H1 (cell line): ENCODE results near the gene ANKRD65. TPM values are rescaled to one million over a fixed set of nuclear protein-coding genes. Genes with fewer than 3 reads are reported as not detected.

ENCODE experiments used
- CTCF ChIA-PET: fragments of 300-600 bp; sonication (Branson Sonifier 250); formaldehyde crosslinking; loops from one replicate; lab custom pipeline; 2021; ENCODE audit not compliant: partially characterized antibody; lab: Charles Lee
- POLR2A ChIA-PET: fragments of 300-600 bp; sonication (Branson Sonifier 250); formaldehyde crosslinking; loops from one replicate; lab custom pipeline; 2021; ENCODE audit warnings: inconsistent platforms; ENCODE audit not compliant: partially characterized antibody; lab: Charles Lee
- DNase-seq, 2 experiments: peaks; one replicate each; pipeline versions ENCODE4 v3.0.0 to v3.0.0-alpha.2; 2010 to 2022; ENCODE audit warnings: low spot score in 2 of 2, low read depth in 1 of 2, mixed read lengths in 1 of 2
- FAIRE-seq: peaks from 2 replicates; lab custom pipeline; 2011; peaks lifted over from hg19 to GRCh38; lab: Jason Lieb, UNC
- H2AFZ ChIP-seq: 2 replicates; pipeline ENCODE4 v1.8.1; 2012; ENCODE audit warnings: low read length, inconsistent platforms
- H2AK5ac ChIP-seq: 2 replicates; pipeline ENCODE4 v1.6.1; 2013; ENCODE audit warnings: low read depth, low read length
- H2BK120ac ChIP-seq: replicated peaks from 2 replicates; pipeline ENCODE3; 2013; ENCODE audit warnings: low read depth, low read length, inconsistent platforms
- H2BK12ac ChIP-seq: 2 replicates; pipeline ENCODE4 v1.6.1; 2013; ENCODE audit warnings: low read depth, low read length
- H2BK15ac ChIP-seq: 2 replicates; pipeline ENCODE4 v1.6.1; 2013; ENCODE audit warnings: low read length
- H2BK20ac ChIP-seq: 2 replicates; pipeline ENCODE4 v1.6.1; 2013; ENCODE audit warnings: low read length
- H2BK5ac ChIP-seq: 2 replicates; pipeline ENCODE4 v1.6.1; 2013; ENCODE audit warnings: low read depth, low read length
- H3K14ac ChIP-seq: 2 replicates; pipeline ENCODE4 v1.6.1; 2013; ENCODE audit warnings: inconsistent platforms; ENCODE audit not compliant: insufficient read length
- H3K18ac ChIP-seq: 2 replicates; pipeline ENCODE4 v1.6.1; 2013; ENCODE audit warnings: low read length; ENCODE audit errors: extremely low read depth
- H3K23ac ChIP-seq: 2 replicates; pipeline ENCODE4 v1.6.1; 2013; ENCODE audit warnings: inconsistent platforms; ENCODE audit not compliant: insufficient read length
- H3K23me2 ChIP-seq: 2 replicates; pipeline ENCODE4 v1.6.1; 2013; ENCODE audit warnings: low read depth, low read length
- H3K27ac ChIP-seq: 2 replicates; pipeline ENCODE4 v1.6.1; 2011; ENCODE audit warnings: low read depth, low read length, inconsistent platforms
- H3K27me3 ChIP-seq, 4 experiments: replicated peaks in 1 of 4; 1 replicate in 1 of 4; 2 replicates in 3 of 4; pipeline versions ENCODE4 v1.6.1 to v1.8.1; 2011 to 2013; ENCODE audit warnings: low read length in 3 of 4, mild to moderate bottlenecking in 3 of 4, inconsistent platforms in 2 of 4, mixed read lengths in 2 of 4, moderate library complexity in 1 of 4; ENCODE audit not compliant: control insufficient read depth in 3 of 4, insufficient read depth in 3 of 4; ENCODE audit errors: extremely low read depth in 1 of 4
- H3K36me3 ChIP-seq, 4 experiments: 2 replicates each; pipeline versions ENCODE4 v1.6.1 to v1.8.1; 2011 to 2013; ENCODE audit warnings: mild to moderate bottlenecking in 4 of 4, low read length in 3 of 4, moderate library complexity in 2 of 4, control low read depth in 1 of 4, inconsistent platforms in 1 of 4; ENCODE audit not compliant: insufficient read depth in 4 of 4, control insufficient read depth in 2 of 4
- H3K4ac ChIP-seq: replicated peaks from 2 replicates; pipeline ENCODE3; 2013; ENCODE audit warnings: low read length, low read depth, mixed read lengths, inconsistent platforms; ENCODE audit not compliant: insufficient read length
- H3K4me1 ChIP-seq, 4 experiments: replicated peaks in 1 of 4; 1 replicate in 1 of 4; 2 replicates in 3 of 4; pipeline versions ENCODE4 v1.6.1 to v1.8.1; 2011 to 2013; ENCODE audit warnings: low read length in 3 of 4, inconsistent platforms in 2 of 4, mixed read lengths in 1 of 4; ENCODE audit not compliant: insufficient read depth in 4 of 4, control insufficient read depth in 3 of 4
- H3K4me2 ChIP-seq, 2 experiments: 2 replicates each; pipeline versions ENCODE4 v1.6.1 to v1.8.1; 2011 to 2013; ENCODE audit warnings: low read depth in 2 of 2, low read length in 2 of 2, control low read depth in 1 of 2, inconsistent platforms in 1 of 2, mild to moderate bottlenecking in 1 of 2; ENCODE audit not compliant: insufficient read depth in 1 of 2
- H3K4me3 ChIP-seq, 4 experiments: fragments of 200-600, 300-600 bp in 1 of 4; sonication (generic), shearing (Covaris generic), sonication (Bioruptor Twin) in 1 of 4; 2 replicates each; pipeline versions ENCODE4 v1.5.1 to v1.8.1; 2011 to 2016; ENCODE audit warnings: low read length in 4 of 4, low read depth in 3 of 4, control low read depth in 2 of 4, inconsistent platforms in 2 of 4, mild to moderate bottlenecking in 2 of 4, mixed read lengths in 1 of 4, moderate library complexity in 1 of 4; ENCODE audit not compliant: insufficient read depth in 2 of 4; ENCODE audit errors: extremely low read depth in 1 of 4
- H3K56ac ChIP-seq: replicated peaks from 2 replicates; pipeline ENCODE3; 2013; ENCODE audit warnings: low read depth, mild to moderate bottlenecking, mixed read lengths, low read length, inconsistent platforms; ENCODE audit not compliant: insufficient read length
- H3K79me1 ChIP-seq: 2 replicates; pipeline ENCODE4 v1.6.1; 2013; ENCODE audit warnings: low read depth, low read length, control low read depth
- H3K79me2 ChIP-seq, 2 experiments: 2 replicates each; pipeline versions ENCODE4 v1.6.1 to v1.8.1; 2012 to 2013; ENCODE audit warnings: low read length in 2 of 2, mild to moderate bottlenecking in 2 of 2, inconsistent platforms in 1 of 2; ENCODE audit not compliant: insufficient read depth in 2 of 2, control insufficient read depth in 1 of 2
- H3K9ac ChIP-seq, 4 experiments: replicated peaks in 1 of 4; 1 replicate in 1 of 4; 2 replicates in 3 of 4; pipeline versions ENCODE4 v1.6.1 to v1.8.1; 2011 to 2013; ENCODE audit warnings: low read depth in 3 of 4, low read length in 3 of 4, control low read depth in 2 of 4, mild to moderate bottlenecking in 2 of 4, moderate library complexity in 2 of 4, inconsistent platforms in 1 of 4; ENCODE audit errors: extremely low read depth in 1 of 4
- H3K9me3 ChIP-seq, 2 experiments: 2 replicates each; pipeline versions ENCODE4 v1.6.1 to v1.8.1; 2012 to 2013; ENCODE audit warnings: mild to moderate bottlenecking in 2 of 2, moderate library complexity in 2 of 2, control low read depth in 1 of 2, inconsistent platforms in 1 of 2, low read depth in 1 of 2, low read length in 1 of 2, mixed read lengths in 1 of 2; ENCODE audit not compliant: insufficient read depth in 2 of 2
- H4K20me1 ChIP-seq, 2 experiments: replicated peaks in 1 of 2; 2 replicates each; pipeline versions ENCODE3 to v1.8.1; 2011 to 2013; ENCODE audit warnings: inconsistent platforms in 2 of 2, low read length in 2 of 2, mild to moderate bottlenecking in 1 of 2; ENCODE audit not compliant: insufficient read depth in 2 of 2, control insufficient read depth in 1 of 2
- H4K5ac ChIP-seq: 2 replicates; pipeline ENCODE4 v1.6.1; 2013; ENCODE audit warnings: low read length, low read depth, mixed read lengths, inconsistent platforms; ENCODE audit not compliant: insufficient read length
- H4K8ac ChIP-seq: 2 replicates; pipeline ENCODE4 v1.8.0; 2013; ENCODE audit warnings: mild to moderate bottlenecking, moderate library complexity, low read length, inconsistent platforms; ENCODE audit not compliant: insufficient read depth; ENCODE audit errors: extremely low read depth
- H4K91ac ChIP-seq: replicated peaks from 2 replicates; pipeline ENCODE3; 2013; ENCODE audit warnings: low read length, mixed read lengths, inconsistent platforms; ENCODE audit not compliant: insufficient read length
- BCL11A ChIP-seq, 2 experiments: IDR thresholded peaks; one replicate each; pipeline ENCODE4 v1.6.1; 2011; ENCODE audit warnings: low read depth in 2 of 2, low read length in 2 of 2, mild to moderate bottlenecking in 2 of 2
- CBX5 ChIP-seq: fragments of 300-800, 300-1000 bp; sonication (generic); IDR thresholded peaks from 2 replicates; pipeline ENCODE4 v1.7.1; 2016; ENCODE audit warnings: antibody characterized with exemption, low read length, low read depth
- EP300 ChIP-seq, 2 experiments: IDR thresholded peaks; 1 replicate in 1 of 2; 2 replicates in 1 of 2; pipeline ENCODE4 v1.6.1; 2011 to 2012; ENCODE audit warnings: low read depth in 2 of 2, low read length in 2 of 2, mild to moderate bottlenecking in 2 of 2, borderline replicate concordance in 1 of 2, inconsistent platforms in 1 of 2, moderate library complexity in 1 of 2
- POLR2A ChIP-seq, 2 experiments: IDR thresholded peaks; 1 replicate in 1 of 2; 2 replicates in 1 of 2; pipeline ENCODE4 v1.6.1; 2011; ENCODE audit warnings: low read depth in 2 of 2, low read length in 2 of 2, mild to moderate bottlenecking in 2 of 2; ENCODE audit errors: control extremely low read depth in 1 of 2
- POLR2AphosphoS5 ChIP-seq: IDR thresholded peaks from 2 replicates; pipeline ENCODE4 v1.6.1; 2011; ENCODE audit warnings: low read depth, low read length
- RBBP5 ChIP-seq: IDR thresholded peaks from 2 replicates; pipeline ENCODE4 v1.7.1; 2012; ENCODE audit warnings: low read depth, mild to moderate bottlenecking, inconsistent platforms, low read length, moderate library complexity, borderline replicate concordance
- ZNF274 ChIP-seq: IDR thresholded peaks from 2 replicates; pipeline ENCODE4 v1.7.0; 2012; ENCODE audit warnings: low read length, borderline replicate concordance; ENCODE audit errors: extremely low read depth
- WGBS, 2 experiments: shearing (Covaris generic) in 1 of 2; methylation state at CpG; one replicate each; pipeline versions ENCODE4 v1.1.6 to v1.1.7; 2013 to 2015; ENCODE audit warnings: low lambda C conversion rate in 2 of 2, mixed read lengths in 2 of 2, inconsistent platforms in 1 of 2, low coverage in 1 of 2, missing lambda C conversion rate in 1 of 2; ENCODE audit not compliant: insufficient replicate concordance in 2 of 2, insufficient coverage in 1 of 2, insufficient read length in 1 of 2; ENCODE audit errors: extremely low coverage in 1 of 2, missing lambda C conversion rate in 1 of 2; 5-methylcytosine and 5-hydroxymethylcytosine counted together
- polyA plus RNA-seq, 7 experiments: library from polyadenylated mRNA; depleted of rRNA in 3 of 7; stranded (reverse) in 5 of 7; unstranded in 2 of 7; fragments of >200 nt in 5 of 7; fragments of 200-250 nt in 2 of 7; gene quantifications; 1 replicate in 5 of 7; 2 replicates in 1 of 7; 4 replicates in 1 of 7; pipeline versions ENCODE4 v1.2.1 to v1.2.3, GENCODE V29; 2011 to 2013; ENCODE audit warnings: missing spikeins in 2 of 7, mixed read lengths in 2 of 7
- total RNA-seq: library from RNA; stranded (reverse); fragmentation: NEBNext Ultra II Directional; extraction: Animal tissue kit (Norgen Biotek cat#: 25700); gene quantifications from 2 replicates; pipeline ENCODE4 v1.2.1, GENCODE V29; 2021

ANKRD65 gene
- total and polyA plus RNA-seq, 2 of the 8 experiments (the other 6 are each of a cell fraction or from before 2014, with no cell fraction given) = 1.8 to 2.0 TPM

GRCh38 chr1:1460540-1461130 lies 39.6 kb upstream of the ANKRD65 start:
- no peak for DNase-seq
- 95% methylated on average over 14 of the region's 27 CpGs; no CpG with 5 or more reads in 1 of the 2 experiments for WGBS, 2 experiments
- H3K9ac ChIP-seq = no peak overlapping the region

More at GRCh38 chr1:1460540-1461130, 39.6 kb upstream of the ANKRD65 start:
- Histone ChIP-seq H3K23ac (no peak overlapping the region), H4K5ac (no peak overlapping the region), H3K23me2 (no peaks in the 10 kb centered on the region), H2BK5ac (no peak overlapping the region), H3K4ac (no peak overlapping the region), H2BK120ac (no peak overlapping the region), H3K18ac (no peak overlapping the region), H4K20me1 (no peaks in the 10 kb centered on the region), H3K27ac (no peak overlapping the region), H3K9me3 (no peaks in the 10 kb centered on the region), H3K79me2 (no peaks in the 10 kb centered on the region), H3K4me3 (no peak overlapping the region), H3K4me1 (no peaks in the 10 kb centered on the region), H3K4me2 (no peak overlapping the region), H4K91ac (no peak overlapping the region), H2AK5ac (no peak overlapping the region), H2BK15ac (no peak overlapping the region), H3K14ac (no peak overlapping the region), H3K27me3 (no peaks in the 10 kb centered on the region), H2BK20ac (no peak overlapping the region), H3K79me1 (no peaks in the 10 kb centered on the region), H3K56ac (no peak overlapping the region), H2AFZ (no peak overlapping the region), H3K36me3 (no peaks in the 10 kb centered on the region), H2BK12ac (no peak overlapping the region), H4K8ac (no peak overlapping the region; the same call in 1 of the 2 replicates)
- ChIA-PET CTCF (interaction anchor here (1.5 kb wide), 1 partner anchor 26 kb away, joined by 6 read pairs; no protein-coding TSS in a partner anchor), POLR2A (interaction anchor here (0.6 to 3.8 kb wide), 3 partner anchors 27 to 272 kb away, joined by 3 to 10 read pairs (median 3); no protein-coding TSS in a partner anchor)
- no peak for FAIRE-seq
- TF ChIP-seq ZNF274 (no peak), EP300 (IDR thresholded peaks at IDR 0.05; ENCODE audit: borderline replicate concordance in 1 of 2, low read depth in 2 of 2, low read length in 2 of 2) (no peak), CBX5 (no peak), POLR2A (IDR thresholded peaks at IDR 0.05; ENCODE audit: control extremely low read depth in 1 of 2, low read depth in 2 of 2, low read length in 2 of 2) (no peak), POLR2AphosphoS5 (no peak), BCL11A (IDR thresholded peaks at IDR 0.05; ENCODE audit: low read depth in 2 of 2, low read length in 2 of 2) (no peak), RBBP5 (no peak)
